ENCODE data around the gene ZNF684.
A peak's percentile ranks its signal among the peaks of the same experiment; 100 is the strongest.
"Not testable (repeated sequence)": the region's sequence is repeated elsewhere in the genome, so short reads cannot be mapped to it uniquely, and the experiment has no call there.

The ZNF684 gene

DNA sequence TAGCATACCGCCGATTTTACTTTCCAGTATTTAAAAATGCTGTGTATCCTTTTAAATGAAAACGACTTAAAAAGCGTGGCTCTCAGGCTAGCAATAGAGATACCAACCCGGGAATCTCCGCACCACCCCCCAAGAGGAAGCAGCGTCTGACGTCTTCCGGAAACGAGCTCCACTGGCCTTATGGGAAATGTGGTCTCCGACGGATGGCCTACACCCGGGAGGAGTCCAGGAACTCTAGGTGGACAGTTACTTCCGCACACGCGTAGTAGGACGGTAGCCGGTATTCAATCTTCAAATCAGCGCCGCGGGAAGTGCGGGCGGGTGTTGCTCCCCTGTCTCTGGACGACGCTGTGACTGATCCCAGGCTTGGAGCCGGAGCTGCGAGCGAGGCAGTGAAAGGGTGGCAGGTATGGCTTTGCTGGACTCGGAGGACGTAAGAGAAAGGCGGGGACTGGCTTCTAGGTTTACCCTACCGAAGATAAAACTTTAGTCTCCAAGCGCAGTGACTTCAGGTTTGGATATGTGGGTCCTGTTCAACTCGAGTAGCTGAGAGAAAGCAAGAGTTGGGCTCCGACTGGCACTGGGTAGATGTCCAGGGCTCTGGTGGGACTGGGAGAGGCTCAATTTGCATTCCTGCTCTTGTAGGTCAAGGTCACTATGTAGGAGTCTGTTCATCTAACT, at the start of gene ZNF684:
TSS of gene ZNF684 (plus strand) at position 257 of the 681 bp plus-strand sequence. CDS start 1,530 bp downstream, outside the sequence.
- peak; percentile 99 for DNase-seq (ENCODE audit: low spot score)

- DNase-seq (ENCODE audit: low spot score), result peak; percentile 57
Measured at GRCh38 chr1:40495315-40495903, 36.0 kb upstream of the ZNF684 start.

GRCh38 chr1:40502651-40503050, 28.8 kb upstream of the ZNF684 start:
- DNase-seq (ENCODE audit: low spot score), result not testable (repeated sequence)

- no peak for DNase-seq (ENCODE audit: low spot score)
Measured at GRCh38 chr1:40507973-40508372, 23.5 kb upstream of the ZNF684 start.

DNA sequence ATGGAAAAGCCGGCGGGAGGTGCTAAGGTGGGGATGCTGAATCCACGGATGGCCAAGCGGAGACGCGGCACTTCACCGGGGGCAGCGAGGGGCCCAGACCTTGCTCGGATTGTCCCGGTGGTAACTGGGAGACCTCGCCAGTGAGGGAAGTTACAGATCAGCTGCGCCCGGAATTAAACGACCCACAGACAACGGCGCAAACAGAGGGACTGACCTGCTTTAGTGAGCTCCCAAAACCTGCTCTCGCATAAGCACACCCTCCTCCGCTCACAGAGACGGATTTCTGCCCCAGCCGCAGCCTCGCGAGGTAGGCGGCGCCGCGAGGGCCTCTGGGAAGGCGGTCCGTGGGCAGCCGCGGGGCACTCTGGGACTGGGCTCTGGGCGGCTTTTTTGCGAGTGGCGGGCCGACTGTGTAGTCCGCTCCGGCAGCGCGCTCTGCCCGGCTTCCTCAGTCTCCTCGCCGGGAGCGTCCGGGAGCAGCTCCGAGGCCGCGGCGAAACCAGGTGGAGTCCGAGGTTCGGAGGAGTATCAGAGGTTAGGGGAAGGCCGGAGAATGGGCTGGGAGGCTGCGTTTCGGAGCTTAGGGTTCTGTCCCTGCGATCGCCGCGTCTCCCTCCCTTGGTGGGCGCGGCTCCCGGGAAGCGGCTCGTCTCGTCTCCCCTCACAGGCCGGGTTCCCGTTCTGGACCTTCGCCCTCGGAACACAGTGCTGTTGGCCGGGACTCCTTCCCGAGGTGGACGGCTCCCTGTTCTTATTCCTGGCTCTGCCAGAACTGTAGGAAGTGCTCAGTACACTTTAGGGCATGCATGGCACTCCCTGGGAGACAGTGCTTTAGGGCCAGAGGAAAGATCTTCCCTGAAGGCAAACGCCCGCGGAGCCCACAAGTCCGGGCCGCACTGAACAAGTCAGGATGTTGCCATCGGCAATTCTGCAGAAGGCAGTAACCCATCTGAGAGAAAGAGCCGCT, 22.8 kb upstream of the ZNF684 start, which contains the start of gene EXO5:
TSS of gene EXO5 (plus strand) at position 393 of the 967 bp plus-strand sequence. CDS start 5,778 bp downstream, outside the sequence.
- DNase-seq (ENCODE audit: low spot score), result peak; percentile 84

GRCh38 chr1:40519517-40519916, 11.9 kb upstream of the ZNF684 start:
- no peak for DNase-seq (ENCODE audit: low spot score)

GRCh38 chr1:40530735-40531380, 579 bp upstream of the ZNF684 start:
- peak; percentile 56 for DNase-seq (ENCODE audit: low spot score)

DNA sequence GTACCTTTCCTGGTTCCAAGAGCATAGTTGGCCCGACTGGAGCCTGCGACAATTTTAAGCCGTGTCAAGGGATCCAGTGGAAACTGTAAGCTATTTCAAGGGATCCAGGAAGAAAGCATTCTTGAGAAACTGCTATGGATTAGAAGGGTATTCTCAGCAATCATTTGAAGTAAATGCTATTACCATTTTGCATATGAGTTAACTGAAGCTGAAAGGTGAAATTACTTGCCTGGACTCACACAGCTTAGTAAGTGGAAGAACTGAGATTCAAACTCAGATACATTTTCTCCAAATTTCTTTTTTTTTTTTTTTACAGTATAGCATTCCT, 589 bp downstream of the ZNF684 start:
- no peak for DNase-seq (ENCODE audit: low spot score)

DNA sequence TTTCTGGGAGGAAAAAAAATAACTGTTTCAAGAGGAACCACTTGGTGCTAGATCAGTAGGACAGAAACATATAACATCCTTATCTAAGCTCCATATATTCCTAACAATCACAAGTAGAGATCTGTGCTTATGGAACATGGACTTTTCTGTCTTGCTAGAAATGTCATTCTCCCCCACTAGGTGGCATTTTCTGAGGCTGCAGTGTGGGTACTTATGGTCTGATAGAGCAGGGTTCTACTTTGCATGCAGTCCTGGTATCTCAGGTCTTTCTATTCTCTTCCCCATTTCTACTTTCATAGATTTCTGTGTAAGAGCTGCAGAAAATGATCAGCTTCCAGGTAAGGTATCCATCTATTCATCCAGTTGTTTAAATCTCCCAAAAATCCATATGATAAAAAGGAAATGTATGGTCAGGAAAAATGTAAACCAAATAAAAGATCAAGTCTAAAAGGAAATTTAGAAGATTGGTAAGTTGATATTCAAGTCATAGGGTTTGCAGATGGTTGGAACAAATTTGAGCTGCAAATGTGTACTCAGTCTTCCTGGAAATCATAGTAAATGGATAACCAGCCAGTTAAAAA, 1.5 kb downstream of the ZNF684 start:
- DNase-seq (ENCODE audit: low spot score), result peak; percentile 85

GRCh38 chr1:40534589-40534988, 3.2 kb downstream of the ZNF684 start:
- no peak for DNase-seq (ENCODE audit: low spot score)

GRCh38 chr1:40535732-40536131, 4.3 kb downstream of the ZNF684 start:
- no peak for DNase-seq (ENCODE audit: low spot score)

DNA sequence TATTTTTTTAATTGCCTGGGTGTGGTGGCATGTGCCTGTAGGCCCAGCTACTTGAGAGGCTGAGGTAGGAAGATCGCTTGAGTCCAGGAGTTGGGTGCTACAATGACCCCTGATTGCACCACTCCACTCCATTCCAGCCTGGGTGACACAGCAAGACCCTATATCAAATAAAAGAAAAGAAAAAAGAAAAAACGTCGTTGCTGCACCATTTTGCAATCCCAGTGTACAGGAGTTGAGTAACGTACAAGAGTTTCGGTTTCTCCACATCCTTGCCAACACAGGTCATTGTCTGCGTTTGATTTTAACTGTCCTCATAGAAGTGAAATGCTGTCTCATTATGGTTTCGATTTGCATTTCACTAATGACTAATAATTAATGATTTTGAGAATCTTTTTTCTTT, 7.9 kb downstream of the ZNF684 start:
- DNase-seq (ENCODE audit: low spot score), result no peak

DNA sequence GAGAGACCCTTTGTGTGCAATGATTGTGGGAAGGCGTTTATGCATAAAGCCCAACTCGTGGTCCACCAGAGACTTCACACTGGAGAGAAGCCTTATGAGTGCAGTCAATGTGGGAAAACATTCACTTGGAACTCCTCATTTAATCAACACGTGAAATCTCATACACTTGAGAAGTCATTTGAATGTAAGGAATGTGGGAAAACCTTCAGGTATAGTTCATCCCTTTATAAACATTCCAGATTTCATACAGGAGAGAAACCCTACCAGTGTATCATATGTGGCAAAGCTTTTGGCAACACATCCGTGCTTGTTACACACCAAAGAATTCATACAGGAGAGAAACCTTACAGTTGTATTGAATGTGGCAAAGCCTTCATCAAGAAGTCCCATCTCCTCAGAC, 15.5 kb downstream of the ZNF684 start:
- DNase-seq (ENCODE audit: low spot score), result no peak

DNA sequence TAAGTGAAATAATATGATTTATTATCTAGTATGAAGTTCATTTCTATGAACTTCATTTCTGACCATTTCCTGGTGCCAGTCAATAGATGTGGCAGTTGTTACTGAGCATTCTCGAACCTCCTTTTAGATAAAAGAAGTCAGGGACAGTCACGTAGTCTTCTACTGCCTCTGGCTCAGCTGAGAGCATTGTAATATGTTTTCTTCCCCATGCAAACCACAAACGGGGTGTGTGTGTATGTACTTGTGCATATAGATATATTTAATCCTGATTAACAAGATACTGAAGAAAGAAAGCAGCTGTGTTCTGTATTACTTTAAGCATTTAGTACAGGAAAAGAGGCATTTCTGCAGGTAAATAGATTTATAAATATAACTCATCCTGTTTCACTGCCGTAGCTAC, 21.6 kb downstream of the ZNF684 start:
- no peak for DNase-seq (ENCODE audit: low spot score)

DNA sequence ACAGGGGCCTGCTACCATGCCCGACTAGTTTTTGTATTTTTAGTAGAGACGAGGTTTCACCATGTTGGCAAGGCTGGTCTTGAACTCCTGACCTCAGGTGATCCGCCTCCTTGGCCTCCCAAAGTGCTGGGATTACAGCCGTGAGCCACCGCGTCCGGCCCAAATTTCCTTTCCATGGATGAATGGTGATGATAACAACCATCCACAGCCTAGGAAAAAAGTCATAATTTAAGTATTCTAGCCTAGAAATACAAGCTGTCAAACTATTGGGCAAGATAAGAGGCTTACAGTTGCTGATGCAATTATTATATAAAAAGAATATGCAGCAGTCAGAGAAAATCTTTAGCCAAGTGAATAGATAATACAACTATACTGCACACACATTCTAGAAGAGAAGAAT, 23.4 kb downstream of the ZNF684 start:
- DNase-seq (ENCODE audit: low spot score), result not testable (repeated sequence)

GRCh38 chr1:40556121-40556520, 24.7 kb downstream of the ZNF684 start:
- no peak for DNase-seq (ENCODE audit: low spot score)

DNA sequence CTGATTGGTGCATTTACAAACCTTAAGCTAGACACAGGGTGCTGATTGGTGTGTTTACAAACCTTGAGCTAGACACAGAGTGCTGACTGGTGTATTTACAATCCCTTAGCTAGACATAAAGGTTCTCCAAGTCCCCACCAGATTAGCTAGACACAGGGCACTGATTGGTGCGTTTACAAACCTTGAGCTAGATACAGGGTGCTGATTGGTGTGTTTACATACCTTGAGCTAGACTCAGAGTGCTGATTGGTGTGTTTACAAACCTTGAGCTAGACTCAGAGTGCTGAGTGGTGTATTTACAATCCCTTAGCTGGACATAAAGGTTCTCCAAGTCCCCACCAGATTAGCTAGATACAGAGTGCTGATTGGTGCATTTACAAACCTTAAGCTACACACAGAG, 26.8 kb downstream of the ZNF684 start:
- not testable (repeated sequence) for DNase-seq (ENCODE audit: low spot score)

GRCh38 chr1:40562185-40562584, 30.7 kb downstream of the ZNF684 start:
- no peak for DNase-seq (ENCODE audit: low spot score)

GRCh38 chr1:40563266-40563665, 31.8 kb downstream of the ZNF684 start:
- DNase-seq (ENCODE audit: low spot score), result no peak

DNA sequence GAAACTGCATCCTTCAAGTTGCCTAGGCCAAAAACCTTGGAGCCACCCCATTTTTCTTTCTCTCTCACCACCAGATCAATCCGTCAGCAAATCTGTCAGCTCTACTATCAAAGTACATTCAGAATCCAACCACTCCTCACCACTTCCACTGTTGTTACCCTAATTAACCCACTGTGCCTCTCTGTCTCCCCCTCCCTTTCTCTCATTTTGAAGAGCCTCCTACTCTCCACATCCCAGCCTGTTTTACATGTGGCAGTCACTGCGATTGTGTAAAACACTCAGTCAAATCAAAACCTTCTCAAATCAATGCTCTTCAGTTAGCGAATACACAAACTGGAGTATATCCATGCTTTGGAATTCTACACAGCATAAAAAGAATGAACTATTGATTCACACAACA, 33.1 kb downstream of the ZNF684 start:
- DNase-seq (ENCODE audit: low spot score), result no peak

- DNase-seq (ENCODE audit: low spot score), result no peak
Measured at GRCh38 chr1:40564913-40565312, 33.5 kb downstream of the ZNF684 start.

- no peak for DNase-seq (ENCODE audit: low spot score)
Measured at GRCh38 chr1:40567825-40568224, 36.4 kb downstream of the ZNF684 start.
